ENCODE measurements around the gene NAPEPLD.
"Not testable (repeated sequence)": the region's sequence is repeated elsewhere in the genome, so short reads cannot be mapped to it uniquely, and the experiment has no call there.

The NAPEPLD gene

GRCh38 chr7:103100348-103100747, 48.6 kb downstream of the NAPEPLD start:
- no peak overlapping the region for H4K8ac ChIP-seq (ENCODE audit: low read depth, low read length)
- H3K9ac ChIP-seq (ENCODE audit: low read length): no peak overlapping the region
- H4K5ac ChIP-seq (ENCODE audit: low read length): no peak overlapping the region
- H3K79me2 ChIP-seq (ENCODE audit: control insufficient read depth, insufficient read depth, low read length): no peaks in the 10 kb centered on the region
- H3K4ac ChIP-seq (ENCODE audit: low read depth, low read length): no peak overlapping the region
- H3K27ac ChIP-seq (ENCODE audit: low read depth, low read length): no peak overlapping the region
- no CpG with 5 or more reads among the region's 3 CpGs for whole genome bisulfite sequencing (ENCODE audit: extremely low coverage, insufficient coverage, low lambda C conversion rate)
- H3K4me2 ChIP-seq (ENCODE audit: low read length): no peak overlapping the region
- H2BK5ac ChIP-seq (ENCODE audit: low read length): no peak overlapping the region
- H3K36me3 ChIP-seq (ENCODE audit: control insufficient read depth, insufficient read depth, low read length): no peaks in the 10 kb centered on the region
- no peak overlapping the region for H2BK15ac ChIP-seq (replicated peaks; ENCODE audit: low read depth)
- H3K18ac ChIP-seq (ENCODE audit: low read length): no peak overlapping the region
- H3K23ac ChIP-seq (ENCODE audit: low read length): no peak overlapping the region
- DNase-seq: no peak
- H3K4me1 ChIP-seq (ENCODE audit: control insufficient read depth, low read depth, low read length): no peaks in the 10 kb centered on the region
- no peak overlapping the region for H3K4me3 ChIP-seq (ENCODE audit: low read length)
- H3K56ac ChIP-seq (ENCODE audit: low read length): no peak overlapping the region
- H3K79me1 ChIP-seq (ENCODE audit: low read length): no peaks in the 10 kb centered on the region
- H3K27me3 ChIP-seq (ENCODE audit: insufficient read depth, low read length, poor library complexity): no peaks in the 10 kb centered on the region
- H2BK120ac ChIP-seq (ENCODE audit: low read depth, low read length): no peak overlapping the region
- no peak overlapping the region for H2AK5ac ChIP-seq (ENCODE audit: low read length)

- Histone ChIP-seq H3K9ac (ENCODE audit: low read length) (no peak overlapping the region), H3K56ac (ENCODE audit: low read length) (no peak overlapping the region), H4K5ac (ENCODE audit: low read length) (no peak overlapping the region), H3K4me1 (ENCODE audit: control insufficient read depth, low read depth, low read length) (no peaks in the 10 kb centered on the region), H3K18ac (ENCODE audit: low read length) (no peak overlapping the region), H3K79me2 (ENCODE audit: control insufficient read depth, insufficient read depth, low read length) (no peaks in the 10 kb centered on the region), H4K8ac (ENCODE audit: low read depth, low read length) (no peak overlapping the region), H3K36me3 (ENCODE audit: control insufficient read depth, insufficient read depth, low read length) (no peaks in the 10 kb centered on the region), H2BK120ac (ENCODE audit: low read depth, low read length) (no peak overlapping the region), H2BK15ac (replicated peaks; ENCODE audit: low read depth) (no peak overlapping the region), H3K4me3 (ENCODE audit: low read length) (no peak overlapping the region), H2BK5ac (ENCODE audit: low read length) (no peak overlapping the region), H3K4ac (ENCODE audit: low read depth, low read length) (no peak overlapping the region), H3K27me3 (ENCODE audit: insufficient read depth, low read length, poor library complexity) (no peaks in the 10 kb centered on the region), H3K27ac (ENCODE audit: low read depth, low read length) (no peak overlapping the region), H2AK5ac (ENCODE audit: low read length) (no peak overlapping the region), H3K79me1 (ENCODE audit: low read length) (no peaks in the 10 kb centered on the region), H3K4me2 (ENCODE audit: low read length) (no peak overlapping the region), H3K23ac (ENCODE audit: low read length) (no peak overlapping the region)
- WGBS (ENCODE audit: extremely low coverage, insufficient coverage, low lambda C conversion rate): no CpG with 5 or more reads among the region's 2 CpGs
- no peak for DNase-seq
These were observed 51.9 kb downstream of the NAPEPLD start for GRCh38 chr7:103097041-103097440.

DNA sequence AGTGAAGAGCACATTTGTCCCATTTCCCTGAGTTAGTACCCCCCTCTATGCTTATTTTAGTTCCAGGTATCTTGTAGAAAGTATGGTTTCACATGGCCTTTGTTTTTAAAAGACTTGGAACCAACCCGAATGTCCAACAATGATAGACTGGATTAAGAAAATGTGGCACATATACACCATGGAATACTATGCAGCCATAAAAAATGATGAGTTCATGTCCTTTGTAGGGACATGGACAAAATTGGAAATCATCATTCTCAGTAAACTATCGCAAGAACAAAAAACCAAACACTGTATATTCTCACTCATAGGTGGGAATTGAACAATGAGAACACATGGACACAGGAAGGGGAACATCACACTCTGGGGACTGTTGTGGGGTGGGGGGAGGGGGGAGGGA, 53.3 kb downstream of the NAPEPLD start:
- H4K5ac ChIP-seq (ENCODE audit: low read length); H3K27ac ChIP-seq (ENCODE audit: low read depth, low read length); H3K79me2 ChIP-seq (ENCODE audit: control insufficient read depth, insufficient read depth, low read length); H2AK5ac ChIP-seq (ENCODE audit: low read length); H2BK5ac ChIP-seq (ENCODE audit: low read length); H2BK120ac ChIP-seq (ENCODE audit: low read depth, low read length); H3K56ac ChIP-seq (ENCODE audit: low read length); H3K4me3 ChIP-seq (ENCODE audit: low read length); H3K18ac ChIP-seq (ENCODE audit: low read length); H3K9ac ChIP-seq (ENCODE audit: low read length); H3K79me1 ChIP-seq (ENCODE audit: low read length); H3K27me3 ChIP-seq (ENCODE audit: insufficient read depth, low read length, poor library complexity); H3K23ac ChIP-seq (ENCODE audit: low read length); H3K4ac ChIP-seq (ENCODE audit: low read depth, low read length); H3K4me2 ChIP-seq (ENCODE audit: low read length); H3K36me3 ChIP-seq (ENCODE audit: control insufficient read depth, insufficient read depth, low read length); H3K4me1 ChIP-seq (ENCODE audit: control insufficient read depth, low read depth, low read length); DNase-seq; H2BK15ac ChIP-seq (replicated peaks; ENCODE audit: low read depth); H4K8ac ChIP-seq (ENCODE audit: low read depth, low read length): not testable (repeated sequence)
- WGBS (ENCODE audit: extremely low coverage, insufficient coverage, low lambda C conversion rate): no CpG with 5 or more reads among the region's 2 CpGs

DNA sequence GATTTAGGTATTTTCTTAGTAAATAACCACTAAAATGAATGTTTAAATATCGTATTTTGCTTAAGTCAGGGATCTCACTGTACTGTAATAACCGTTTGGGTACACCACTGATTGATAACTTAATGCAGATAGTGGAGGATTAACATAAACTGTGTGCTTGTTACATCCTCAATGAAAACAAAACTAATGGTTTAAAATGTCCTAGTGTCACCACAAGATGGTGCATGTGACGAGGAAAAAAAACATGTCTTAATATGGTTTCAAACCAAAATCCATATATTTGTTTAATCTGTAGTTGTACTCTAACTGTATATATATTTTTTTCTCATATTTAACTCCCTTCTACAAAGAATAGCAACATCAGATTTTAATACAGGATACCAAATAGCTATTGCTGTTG, 54.8 kb downstream of the NAPEPLD start:
- Histone ChIP-seq H2BK5ac (ENCODE audit: low read length) (no peak overlapping the region), H3K4me3 (ENCODE audit: low read length) (no peak overlapping the region), H3K4ac (ENCODE audit: low read depth, low read length) (no peak overlapping the region), H3K27ac (ENCODE audit: low read depth, low read length) (no peak overlapping the region), H4K5ac (ENCODE audit: low read length) (no peak overlapping the region), H3K23ac (ENCODE audit: low read length) (no peak overlapping the region), H2BK15ac (replicated peaks; ENCODE audit: low read depth) (no peak overlapping the region), H2BK120ac (ENCODE audit: low read depth, low read length) (no peak overlapping the region), H4K8ac (ENCODE audit: low read depth, low read length) (no peak overlapping the region), H3K4me1 (ENCODE audit: control insufficient read depth, low read depth, low read length) (no peaks in the 10 kb centered on the region), H3K79me1 (ENCODE audit: low read length) (no peaks in the 10 kb centered on the region), H3K4me2 (ENCODE audit: low read length) (no peak overlapping the region), H3K9ac (ENCODE audit: low read length) (no peak overlapping the region), H3K18ac (ENCODE audit: low read length) (no peak overlapping the region), H3K56ac (ENCODE audit: low read length) (no peak overlapping the region), H3K79me2 (ENCODE audit: control insufficient read depth, insufficient read depth, low read length) (no peaks in the 10 kb centered on the region), H2AK5ac (ENCODE audit: low read length) (no peak overlapping the region), H3K27me3 (ENCODE audit: insufficient read depth, low read length, poor library complexity) (no peaks in the 10 kb centered on the region), H3K36me3 (ENCODE audit: control insufficient read depth, insufficient read depth, low read length) (no peaks in the 10 kb centered on the region)
- WGBS (ENCODE audit: extremely low coverage, insufficient coverage, low lambda C conversion rate): no CpG with 5 or more reads among the region's 3 CpGs
- no peak for DNase-seq

GRCh38 chr7:103093429-103093828, 55.5 kb downstream of the NAPEPLD start:
- H3K56ac ChIP-seq (ENCODE audit: low read length): no peak overlapping the region
- H2AK5ac ChIP-seq (ENCODE audit: low read length): no peak overlapping the region
- no CpG with 5 or more reads among the region's 1 CpG for WGBS (ENCODE audit: extremely low coverage, insufficient coverage, low lambda C conversion rate)
- no peak overlapping the region for H4K5ac ChIP-seq (ENCODE audit: low read length)
- H3K4ac ChIP-seq (ENCODE audit: low read depth, low read length): no peak overlapping the region
- no peak overlapping the region for H2BK15ac ChIP-seq (replicated peaks; ENCODE audit: low read depth)
- H3K36me3 ChIP-seq (ENCODE audit: control insufficient read depth, insufficient read depth, low read length): no peaks in the 10 kb centered on the region
- H3K23ac ChIP-seq (ENCODE audit: low read length): no peak overlapping the region
- no peak overlapping the region for H3K4me2 ChIP-seq (ENCODE audit: low read length)
- no peak overlapping the region for H3K27ac ChIP-seq (ENCODE audit: low read depth, low read length)
- no peak overlapping the region for H2BK5ac ChIP-seq (ENCODE audit: low read length)
- H3K4me1 ChIP-seq (ENCODE audit: control insufficient read depth, low read depth, low read length): no peaks in the 10 kb centered on the region
- no peak overlapping the region for H2BK120ac ChIP-seq (ENCODE audit: low read depth, low read length)
- H3K79me1 ChIP-seq (ENCODE audit: low read length): no peaks in the 10 kb centered on the region
- H4K8ac ChIP-seq (ENCODE audit: low read depth, low read length): no peak overlapping the region
- H3K79me2 ChIP-seq (ENCODE audit: control insufficient read depth, insufficient read depth, low read length): no peaks in the 10 kb centered on the region
- no peak for DNase-seq
- H3K9ac ChIP-seq (ENCODE audit: low read length): no peak overlapping the region
- no peaks in the 10 kb centered on the region for H3K27me3 ChIP-seq (ENCODE audit: insufficient read depth, low read length, poor library complexity)
- H3K18ac ChIP-seq (ENCODE audit: low read length): no peak overlapping the region
- H3K4me3 ChIP-seq (ENCODE audit: low read length): no peak overlapping the region

GRCh38 chr7:103092321-103092720, 56.6 kb downstream of the NAPEPLD start:
- H2BK120ac ChIP-seq (ENCODE audit: low read depth, low read length); H3K9ac ChIP-seq (ENCODE audit: low read length); H3K18ac ChIP-seq (ENCODE audit: low read length); H3K27ac ChIP-seq (ENCODE audit: low read depth, low read length); H3K27me3 ChIP-seq (ENCODE audit: insufficient read depth, low read length, poor library complexity); H3K4ac ChIP-seq (ENCODE audit: low read depth, low read length); H3K56ac ChIP-seq (ENCODE audit: low read length); H4K5ac ChIP-seq (ENCODE audit: low read length); H3K4me2 ChIP-seq (ENCODE audit: low read length); H3K79me2 ChIP-seq (ENCODE audit: control insufficient read depth, insufficient read depth, low read length); H2AK5ac ChIP-seq (ENCODE audit: low read length); H3K4me1 ChIP-seq (ENCODE audit: control insufficient read depth, low read depth, low read length); H2BK15ac ChIP-seq (replicated peaks; ENCODE audit: low read depth); H3K23ac ChIP-seq (ENCODE audit: low read length); H3K79me1 ChIP-seq (ENCODE audit: low read length); H3K4me3 ChIP-seq (ENCODE audit: low read length); H4K8ac ChIP-seq (ENCODE audit: low read depth, low read length); DNase-seq; H2BK5ac ChIP-seq (ENCODE audit: low read length); H3K36me3 ChIP-seq (ENCODE audit: control insufficient read depth, insufficient read depth, low read length): not testable (repeated sequence)
- WGBS (ENCODE audit: extremely low coverage, insufficient coverage, low lambda C conversion rate): no CpG with 5 or more reads among the region's 4 CpGs

Measured in mesendoderm (in vitro differentiated cells).